Cortex of kidney (tissue), 1 donor: ENCODE measurements around the gene MMD2.

Source experiments
- DNase-seq: peaks from one replicate; lab custom pipeline; 2025; lab: John Stamatoyannopoulos, UW

Gene MMD2

GRCh38 chr7:4868493-4868892 lies 90.5 kb downstream of the MMD2 start:
- DNase-seq: no peak

GRCh38 chr7:4866528-4867496 lies 92.2 kb downstream of the MMD2 start:
- DNase-seq: no peak

- no peak for DNase-seq
Observed at GRCh38 chr7:4862156-4862555, 96.8 kb downstream of the MMD2 start.

- DNase-seq: no peak
Observed at GRCh38 chr7:4861673-4862072, 97.3 kb downstream of the MMD2 start, which contains the start of gene PAPOLB. Gene PAPOLB (minus strand): TSS chr7:4862030. CDS start chr7:4861810, 220 bp downstream.

GRCh38 chr7:4861227-4861626 lies 97.8 kb downstream of the MMD2 start:
- DNase-seq: no peak

- DNase-seq: no peak
Observed at GRCh38 chr7:4857189-4857588, 101.8 kb downstream of the MMD2 start.

- no peak for DNase-seq
Observed at GRCh38 chr7:4856336-4857057, 102.5 kb downstream of the MMD2 start.
